B cell (primary cell): ENCODE measurements around the gene EPHA2. TPM values are rescaled to one million over a fixed set of nuclear protein-coding genes. Genes with fewer than 3 reads are reported as not detected.

ENCODE experiments used
- ATAC-seq: fragments of 200-7000 bp; cut with Tn5 transposase; one replicate; pipeline ENCODE4 v1.10.0; 2021; ENCODE audit warnings: low read depth, mild to moderate bottlenecking, moderate number of reproducible peaks, moderate library complexity
- CTCF ChIA-PET: fragments of 350-600 bp; sonication (Branson Sonifier 250); formaldehyde crosslinking; loops from one replicate; lab custom pipeline; 2021; ENCODE audit warnings: antibody characterized with exemption, inconsistent platforms; lab: Charles Lee
- POLR2A ChIA-PET: fragments of 350-600 bp; sonication (Branson Sonifier 250); formaldehyde crosslinking; loops from one replicate; lab custom pipeline; 2021; ENCODE audit warnings: antibody characterized with exemption; lab: Charles Lee
- DNase-seq: peaks from one replicate; pipeline ENCODE4 v3.0.0; 2013
- H2AFZ ChIP-seq: 2 replicates; pipeline ENCODE4 v1.6.1; 2012; ENCODE audit warnings: mild to moderate bottlenecking, low read depth, low read length; ENCODE audit not compliant: insufficient read depth, poor library complexity, severe bottlenecking
- H3K27ac ChIP-seq, 2 donors: 1 replicate in 1 of 2; 2 replicates in 1 of 2; pipeline ENCODE4 v1.5.1; 2012 to 2013; ENCODE audit warnings: low read length in 2 of 2, mild to moderate bottlenecking in 2 of 2, moderate library complexity in 1 of 2
- H3K27me3 ChIP-seq, 4 experiments: fragments of 200-600 bp in 1 of 4; sonication (generic) in 1 of 4; replicated peaks in 1 of 4; 1 replicate in 2 of 4; 2 replicates in 2 of 4; pipeline versions ENCODE4 v1.6.1 to v1.7.0; 2013 to 2016; ENCODE audit warnings: low read length in 3 of 4, mild to moderate bottlenecking in 2 of 4, mixed read lengths in 1 of 4, moderate library complexity in 1 of 4; ENCODE audit not compliant: insufficient read depth in 4 of 4, control insufficient read depth in 3 of 4; ENCODE audit errors: control extremely low read depth in 1 of 4
- H3K36me3 ChIP-seq, 2 experiments: replicated peaks in 1 of 2; 1 replicate in 1 of 2; 2 replicates in 1 of 2; pipeline versions ENCODE4 v1.6.1 to v1.7.1; 2013; ENCODE audit warnings: low read length in 1 of 2; ENCODE audit not compliant: insufficient read depth in 2 of 2, control insufficient read depth in 1 of 2; ENCODE audit errors: control extremely low read depth in 1 of 2, extremely low read depth in 1 of 2
- H3K4me1 ChIP-seq, 2 donors: fragments of 200-600 bp in 1 of 2; sonication (generic) in 1 of 2; 1 replicate in 1 of 2; 2 replicates in 1 of 2; pipeline versions ENCODE4 v1.5.1 to v1.6.1; 2013 to 2017; ENCODE audit warnings: low read length in 2 of 2; ENCODE audit not compliant: control insufficient read depth in 2 of 2, insufficient read depth in 2 of 2
- H3K4me2 ChIP-seq: replicated peaks from 2 replicates; pipeline ENCODE3; 2012; ENCODE audit warnings: mild to moderate bottlenecking, low read depth, low read length; ENCODE audit not compliant: poor library complexity, severe bottlenecking
- H3K4me3 ChIP-seq, 5 experiments: fragments of 200-600 bp in 1 of 5; sonication (generic) in 1 of 5; 1 replicate in 3 of 5; 2 replicates in 2 of 5; pipeline versions ENCODE4 v1.5.1 to v1.7.0; 2011 to 2016; ENCODE audit warnings: low read length in 4 of 5, mild to moderate bottlenecking in 4 of 5, low read depth in 2 of 5, control low read depth in 1 of 5, moderate library complexity in 1 of 5; ENCODE audit not compliant: insufficient read depth in 1 of 5; ENCODE audit errors: control extremely low read depth in 1 of 5, extremely low read depth in 1 of 5
- H3K79me2 ChIP-seq: fragments of 200-600 bp; sonication (generic); one replicate; pipeline ENCODE4 v1.6.0; 2016; ENCODE audit warnings: low read length; ENCODE audit not compliant: control insufficient read depth, insufficient read depth
- H3K9ac ChIP-seq: fragments of 200-600 bp; sonication (generic); 2 replicates; pipeline ENCODE4 v1.6.1; 2017; ENCODE audit warnings: mild to moderate bottlenecking, low read length, moderate library complexity
- H3K9me3 ChIP-seq, 3 donors: one replicate each; pipeline versions ENCODE4 v1.6.1 to v1.7.1; 2013; ENCODE audit warnings: low read length in 2 of 3; ENCODE audit not compliant: control insufficient read depth in 2 of 3, insufficient read depth in 1 of 3; ENCODE audit errors: control extremely low read depth in 1 of 3
- H4K20me1 ChIP-seq: 2 replicates; pipeline ENCODE4 v1.6.0; 2012; ENCODE audit warnings: mild to moderate bottlenecking, low read length; ENCODE audit not compliant: insufficient read depth, control insufficient read depth, poor library complexity, severe bottlenecking
- H3K27ac Mint-ChIP-seq: one replicate; pipeline ENCODE4 v1.8.0; 2021; ENCODE audit warnings: mixed read lengths
- H3K27me3 Mint-ChIP-seq: one replicate; pipeline ENCODE4 v1.8.0; 2021; ENCODE audit warnings: mixed read lengths
- H3K4me1 Mint-ChIP-seq: one replicate; pipeline ENCODE4 v1.8.0; 2021; ENCODE audit warnings: mixed read lengths
- H3K4me3 Mint-ChIP-seq: one replicate; pipeline ENCODE4 v1.8.0; 2021; ENCODE audit warnings: mixed read lengths
- H3K9me3 Mint-ChIP-seq: one replicate; pipeline ENCODE4 v1.8.0; 2022; ENCODE audit warnings: mixed read lengths; ENCODE audit not compliant: insufficient read depth
- EZH2 ChIP-seq: IDR thresholded peaks from 2 replicates; pipeline ENCODE4 v1.6.1; 2012; ENCODE audit warnings: borderline replicate concordance, low read depth, mild to moderate bottlenecking, moderate library complexity, low read length; ENCODE audit not compliant: insufficient read depth, poor library complexity, severe bottlenecking
- WGBS: methylation state at CpG from one replicate; pipeline ENCODE4 v1.1.5; 2013; ENCODE audit warnings: missing lambda C conversion rate; ENCODE audit not compliant: insufficient coverage; 5-methylcytosine and 5-hydroxymethylcytosine counted together
- intact Hi-C: fragments of 100-400 bp; cut with micrococcal nuclease; formaldehyde crosslinking; loops from one replicate; pipeline ENCODE4 v1.10.0; 2022
- polyA plus RNA-seq: library from polyadenylated mRNA; depleted of rRNA; stranded (reverse); fragments of >200 nt; gene quantifications from 2 replicates; pipeline ENCODE4 v1.2.3, GENCODE V29; 2012
- total RNA-seq, 2 donors: library from RNA; stranded (reverse); fragments of 120-200 nt in 1 of 2; gene quantifications; 1 replicate in 1 of 2; 2 replicates in 1 of 2; pipeline versions ENCODE4 v1.2.3 to v1.2.4, GENCODE V29; 2013 to 2022
- TF ChIP-seq, protein P1 (sequence below): fragments of 200-600 bp; IDR thresholded peaks from one replicate; pipeline ENCODE4 v1.8.0; 2022; ENCODE audit warnings: antibody characterized with exemption, mild to moderate bottlenecking

Gene EPHA2
- total and polyA plus RNA-seq, 2 donors (not counting 1 experiment from before 2014, with no cell fraction given) = 0.12 TPM; not detected in 1

DNA sequence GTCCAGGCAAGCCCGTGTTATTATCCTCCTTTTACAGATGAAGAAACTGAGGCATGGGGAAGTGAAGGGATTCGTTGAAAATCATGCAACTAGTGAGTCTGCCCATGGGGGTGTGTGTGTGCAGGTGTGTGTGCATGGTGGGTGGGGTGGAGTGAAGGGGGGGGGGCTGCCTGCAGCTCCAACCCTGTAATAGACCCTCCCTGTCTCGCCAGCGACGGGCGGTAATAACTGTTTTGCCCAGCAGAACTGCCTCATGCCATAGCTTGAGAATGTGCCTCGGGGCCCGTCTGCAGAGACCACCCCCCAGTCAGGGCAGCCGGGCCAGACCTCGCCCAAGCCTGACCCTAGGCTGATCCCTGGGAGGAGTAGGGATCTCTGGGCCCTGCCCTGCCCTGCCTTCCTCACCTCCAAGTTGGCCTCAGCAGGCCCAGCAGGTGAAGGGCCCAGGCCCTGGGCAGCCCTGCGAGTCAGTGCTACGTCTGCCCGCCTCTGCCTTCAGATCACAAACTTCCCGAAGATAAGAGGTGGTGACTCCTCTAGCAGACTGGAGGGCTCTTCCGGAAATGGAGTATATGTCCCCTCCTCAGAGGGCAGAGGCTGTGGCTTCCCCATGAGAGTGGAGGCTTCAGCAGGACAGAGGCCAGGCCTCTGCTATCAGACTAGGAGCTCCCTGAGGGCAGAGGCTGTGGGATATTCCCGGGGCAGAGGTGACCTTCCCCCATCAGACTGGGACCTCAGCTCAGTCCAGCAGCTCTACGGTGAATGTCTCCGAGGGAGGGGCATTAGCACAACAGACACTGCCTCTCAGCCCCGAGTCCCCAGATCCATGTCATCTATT is 15.7 kb upstream of the EPHA2 start:
- intact Hi-C loops = no loop called here
- Histone ChIP-seq H3K9ac (no peak overlapping the region), H3K79me2 (no peaks in the 10 kb centered on the region), H4K20me1 (no peaks in the 10 kb centered on the region), H3K4me2 (no peak overlapping the region), H3K27me3 (peaks cover 0 to 34% (median 5%) of the 10 kb centered on the region in 4 experiments), H3K4me1 (peaks cover 16 to 27% of the 10 kb centered on the region in 2 donors), H3K36me3 (no peaks in the 10 kb centered on the region), H3K4me3 (no peak overlapping the region), H3K9me3 (peaks cover 0 to 2% (median 0%) of the 10 kb centered on the region in 3 donors), H3K27ac (no peak overlapping the region), H2AFZ (no peak overlapping the region)
- Mint-ChIP-seq H3K27ac (no peak overlapping the region), H3K4me3 (no peak overlapping the region), H3K27me3 (peaks cover 15% of the 10 kb centered on the region), H3K9me3 (no peaks in the 10 kb centered on the region), H3K4me1 (peaks cover 19% of the 10 kb centered on the region)
- DNase-seq (no peak), ATAC-seq (no peak)
- ChIA-PET CTCF (interaction anchor here (1.5 kb wide), 1 partner anchor 14 kb away, joined by 3 read pairs; no protein-coding TSS in a partner anchor), POLR2A (no interaction called here)
- no peak for TF ChIP-seq EZH2
- TF ChIP-seq, protein P1, sequence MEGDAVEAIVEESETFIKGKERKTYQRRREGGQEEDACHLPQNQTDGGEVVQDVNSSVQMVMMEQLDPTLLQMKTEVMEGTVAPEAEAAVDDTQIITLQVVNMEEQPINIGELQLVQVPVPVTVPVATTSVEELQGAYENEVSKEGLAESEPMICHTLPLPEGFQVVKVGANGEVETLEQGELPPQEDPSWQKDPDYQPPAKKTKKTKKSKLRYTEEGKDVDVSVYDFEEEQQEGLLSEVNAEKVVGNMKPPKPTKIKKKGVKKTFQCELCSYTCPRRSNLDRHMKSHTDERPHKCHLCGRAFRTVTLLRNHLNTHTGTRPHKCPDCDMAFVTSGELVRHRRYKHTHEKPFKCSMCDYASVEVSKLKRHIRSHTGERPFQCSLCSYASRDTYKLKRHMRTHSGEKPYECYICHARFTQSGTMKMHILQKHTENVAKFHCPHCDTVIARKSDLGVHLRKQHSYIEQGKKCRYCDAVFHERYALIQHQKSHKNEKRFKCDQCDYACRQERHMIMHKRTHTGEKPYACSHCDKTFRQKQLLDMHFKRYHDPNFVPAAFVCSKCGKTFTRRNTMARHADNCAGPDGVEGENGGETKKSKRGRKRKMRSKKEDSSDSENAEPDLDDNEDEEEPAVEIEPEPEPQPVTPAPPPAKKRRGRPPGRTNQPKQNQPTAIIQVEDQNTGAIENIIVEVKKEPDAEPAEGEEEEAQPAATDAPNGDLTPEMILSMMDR = no peak
- WGBS = 93% methylated on average over 16 of the region's 19 CpGs

DNA sequence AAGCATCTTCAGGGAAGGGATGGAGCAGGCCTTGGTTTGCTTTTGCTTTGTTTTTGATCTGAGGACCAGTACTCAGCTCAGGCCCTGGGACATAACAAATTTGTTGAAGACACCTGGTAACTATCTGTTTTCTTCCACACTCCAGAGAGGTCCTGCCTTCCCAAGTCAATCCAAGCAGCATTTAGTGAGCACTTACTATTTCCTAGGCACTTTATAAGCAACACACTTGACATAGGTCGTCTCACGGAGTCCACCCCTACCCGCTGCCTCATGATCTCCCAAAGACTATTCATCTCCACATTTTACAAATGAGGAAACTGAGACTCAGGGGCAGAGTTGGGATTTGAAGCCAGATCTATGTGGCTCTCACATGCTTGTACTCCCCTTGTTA is 14.4 kb upstream of the EPHA2 start:
- DNase-seq = no peak
- Histone ChIP-seq H3K9ac (no peak overlapping the region), H3K79me2 (no peaks in the 10 kb centered on the region), H3K4me3 (no peak overlapping the region), H3K27me3 (peaks cover 0 to 32% (median 5%) of the 10 kb centered on the region in 4 experiments), H3K36me3 (no peaks in the 10 kb centered on the region), H3K4me2 (no peak overlapping the region), H4K20me1 (no peaks in the 10 kb centered on the region), H3K27ac (no peak overlapping the region), H2AFZ (no peak overlapping the region), H3K4me1 (peaks cover 16 to 27% of the 10 kb centered on the region in 2 donors), H3K9me3 (peaks cover 0 to 2% (median 0%) of the 10 kb centered on the region in 3 donors)
- no peak for ATAC-seq
- Mint-ChIP-seq H3K27ac (no peak overlapping the region), H3K27me3 (peaks cover 9% of the 10 kb centered on the region), H3K4me1 (peaks cover 19% of the 10 kb centered on the region), H3K4me3 (no peak overlapping the region), H3K9me3 (no peaks in the 10 kb centered on the region)
- POLR2A ChIA-PET = no interaction called here
- intact Hi-C loops = no loop called here
- TF ChIP-seq, protein P1 = no peak
- no peak for TF ChIP-seq EZH2
- 96% methylated on average over 3 of the region's 3 CpGs for WGBS
- CTCF ChIA-PET = no interaction called here
